Measurements from ENCODE around the gene DIP2C.

GRCh38 chr10:597976-598375, 91.5 kb downstream of the DIP2C start:
- TF ChIP-seq CTCF (IDR thresholded peaks at IDR 0.05) = no peak
- no peak for TF ChIP-seq POLR2A (IDR thresholded peaks at IDR 0.05)
